AG04449 (cell line): Measurements from ENCODE around the gene RPS6KA5.

ENCODE experiments used
- CTCF ChIA-PET: fragments of 350-600 bp; formaldehyde crosslinking; extraction: SDS; loops from one replicate; lab custom pipeline; 2021; ENCODE audit warnings: antibody characterized with exemption; lab: Yijun Ruan, JAX
- POLR2A ChIA-PET: fragments of 400-600, 350-600 bp; formaldehyde crosslinking; extraction: SDS; loops from one replicate; lab custom pipeline; 2020; ENCODE audit warnings: antibody characterized with exemption, inconsistent platforms; lab: Yijun Ruan, JAX
- DNase-seq: peaks from one replicate; pipeline ENCODE4 v3.0.0-alpha.2; 2010; ENCODE audit warnings: low read depth, low spot score
- H3K4me3 ChIP-seq: 2 replicates; pipeline ENCODE4 v1.5.1; 2011; ENCODE audit warnings: low read depth, mild to moderate bottlenecking, control low read depth, low read length
- TF ChIP-seq, protein P1 (sequence below): IDR thresholded peaks from one replicate; pipeline ENCODE4 v1.5.1; 2011; ENCODE audit warnings: mild to moderate bottlenecking, moderate library complexity, low read length, control low read depth, inconsistent platforms; ENCODE audit not compliant: insufficient read depth; ENCODE audit errors: missing control alignments

Gene RPS6KA5

DNA sequence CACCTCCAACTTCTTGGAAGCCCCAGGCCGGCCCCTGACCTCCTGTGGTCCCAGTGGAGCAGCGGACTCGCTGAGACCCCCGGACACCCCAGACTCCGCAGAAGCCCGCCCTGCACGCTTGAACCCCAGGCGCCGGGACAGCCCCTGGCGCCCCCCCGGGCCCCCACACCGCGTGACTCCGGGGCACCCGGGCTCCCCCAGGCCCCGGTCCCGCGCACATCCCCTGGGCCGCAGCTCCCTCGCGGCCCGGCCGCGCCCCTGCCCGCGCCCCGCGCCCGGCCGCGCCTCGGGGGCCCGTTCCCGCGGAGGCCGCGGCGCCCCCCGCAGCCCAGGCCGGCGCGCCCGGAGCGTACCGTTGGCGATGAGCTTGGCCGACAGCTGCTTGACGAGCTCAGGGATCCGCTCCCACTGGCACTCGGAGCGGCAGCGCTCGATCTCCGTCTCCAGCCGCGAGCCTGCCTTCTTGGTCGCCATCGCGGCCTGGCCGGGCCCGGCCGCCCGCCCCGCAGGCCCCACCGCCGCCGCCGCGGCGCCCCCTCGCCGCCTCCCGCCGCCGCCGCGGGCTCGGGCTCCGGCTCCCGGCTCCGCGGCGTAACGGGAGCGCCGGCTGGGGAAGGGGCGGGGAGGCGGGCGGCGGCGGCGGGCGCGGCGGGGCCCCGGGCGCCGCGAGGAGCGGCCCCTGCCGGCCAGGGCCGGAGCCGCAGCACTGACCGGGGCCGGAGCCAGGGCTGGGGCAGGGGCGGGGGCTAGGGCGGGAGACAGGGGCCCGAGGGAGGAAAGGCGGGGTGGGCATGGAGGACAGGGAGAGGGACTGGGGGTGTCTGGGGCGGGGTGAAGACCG is 244.4 kb downstream of the RPS6KA5 start, which contains the start of gene TTC7B:
Gene TTC7B (minus strand): TSS at position 609 of the 841 bp plus-strand sequence. CDS start 135 bp downstream, at position 474.
- POLR2A ChIA-PET, result no interaction called here
- CTCF ChIA-PET, result interaction anchor here (0.7 to 2.4 kb wide), 16 partner anchors 9 to 514 kb away, joined by 3 to 18 read pairs (median 4); no protein-coding TSS in a partner anchor
- TF ChIP-seq, protein P1, sequence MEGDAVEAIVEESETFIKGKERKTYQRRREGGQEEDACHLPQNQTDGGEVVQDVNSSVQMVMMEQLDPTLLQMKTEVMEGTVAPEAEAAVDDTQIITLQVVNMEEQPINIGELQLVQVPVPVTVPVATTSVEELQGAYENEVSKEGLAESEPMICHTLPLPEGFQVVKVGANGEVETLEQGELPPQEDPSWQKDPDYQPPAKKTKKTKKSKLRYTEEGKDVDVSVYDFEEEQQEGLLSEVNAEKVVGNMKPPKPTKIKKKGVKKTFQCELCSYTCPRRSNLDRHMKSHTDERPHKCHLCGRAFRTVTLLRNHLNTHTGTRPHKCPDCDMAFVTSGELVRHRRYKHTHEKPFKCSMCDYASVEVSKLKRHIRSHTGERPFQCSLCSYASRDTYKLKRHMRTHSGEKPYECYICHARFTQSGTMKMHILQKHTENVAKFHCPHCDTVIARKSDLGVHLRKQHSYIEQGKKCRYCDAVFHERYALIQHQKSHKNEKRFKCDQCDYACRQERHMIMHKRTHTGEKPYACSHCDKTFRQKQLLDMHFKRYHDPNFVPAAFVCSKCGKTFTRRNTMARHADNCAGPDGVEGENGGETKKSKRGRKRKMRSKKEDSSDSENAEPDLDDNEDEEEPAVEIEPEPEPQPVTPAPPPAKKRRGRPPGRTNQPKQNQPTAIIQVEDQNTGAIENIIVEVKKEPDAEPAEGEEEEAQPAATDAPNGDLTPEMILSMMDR, result peak; percentile 42
- H3K4me3 ChIP-seq, result peak within 1 kb of the TSS; percentile 73
- DNase-seq, result no peak

DNA sequence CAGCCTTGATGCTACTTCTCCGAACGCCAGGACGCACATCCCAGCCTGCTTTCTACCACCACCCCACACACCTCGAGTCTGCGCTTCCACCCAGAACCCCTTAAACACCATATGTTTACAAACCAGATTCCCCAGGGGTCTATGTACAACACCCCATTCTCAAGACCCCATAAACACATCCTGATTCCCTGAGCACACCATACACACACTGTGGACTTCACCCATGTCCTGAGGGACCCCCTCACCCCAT is 244.9 kb downstream of the RPS6KA5 start:
- peak overlapping the region; percentile 73 for H3K4me3 ChIP-seq
- ChIA-PET CTCF (interaction anchor here (1.0 to 2.4 kb wide), 13 partner anchors 9 to 416 kb away, joined by 3 to 18 read pairs (median 5); no protein-coding TSS in a partner anchor), POLR2A (no interaction called here)
- TF ChIP-seq, protein P1, result no peak
- no peak for DNase-seq

DNA sequence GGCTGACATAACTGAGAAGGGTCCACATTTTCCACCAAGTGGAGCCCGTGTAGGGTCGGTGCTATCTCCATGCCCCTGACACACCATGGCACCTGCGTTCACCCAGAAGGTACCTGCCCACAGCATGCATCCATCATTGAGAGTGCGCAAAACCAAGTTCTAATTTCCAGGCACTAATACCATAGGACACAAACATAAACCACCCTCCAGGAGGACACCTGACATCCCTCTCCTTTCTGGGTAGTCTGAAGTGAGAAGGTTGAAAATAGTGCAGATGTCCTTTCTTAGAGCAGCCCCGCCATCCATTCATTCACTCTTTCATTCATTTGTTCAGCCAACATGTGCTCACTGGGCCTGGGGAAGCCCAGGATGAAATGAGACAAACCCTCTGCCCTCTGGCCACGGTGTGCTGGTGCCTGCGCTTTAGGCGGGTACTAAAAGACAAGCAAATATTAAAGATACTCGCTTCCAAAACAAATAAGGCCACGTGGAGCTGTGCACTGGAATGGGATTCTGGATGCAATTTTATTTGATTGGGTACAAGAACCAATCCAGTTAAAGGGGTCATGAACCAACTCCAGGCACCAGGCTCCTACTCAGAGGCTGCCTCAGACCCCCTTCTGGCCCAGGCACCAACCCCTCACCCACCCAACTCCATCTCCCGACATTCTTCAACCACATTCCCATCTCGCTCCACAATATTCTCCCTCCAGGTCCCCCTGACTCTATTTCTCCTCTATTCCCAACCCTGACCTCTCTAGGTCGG is 245.5 kb downstream of the RPS6KA5 start:
- ChIA-PET POLR2A (no interaction called here), CTCF (interaction anchor here (1.1 to 2.4 kb wide), 10 partner anchors 8 to 415 kb away, joined by 3 to 18 read pairs (median 4); no protein-coding TSS in a partner anchor)
- DNase-seq, result no peak
- peak overlapping the region; percentile 73 for H3K4me3 ChIP-seq
- TF ChIP-seq, protein P1, result no peak

DNA sequence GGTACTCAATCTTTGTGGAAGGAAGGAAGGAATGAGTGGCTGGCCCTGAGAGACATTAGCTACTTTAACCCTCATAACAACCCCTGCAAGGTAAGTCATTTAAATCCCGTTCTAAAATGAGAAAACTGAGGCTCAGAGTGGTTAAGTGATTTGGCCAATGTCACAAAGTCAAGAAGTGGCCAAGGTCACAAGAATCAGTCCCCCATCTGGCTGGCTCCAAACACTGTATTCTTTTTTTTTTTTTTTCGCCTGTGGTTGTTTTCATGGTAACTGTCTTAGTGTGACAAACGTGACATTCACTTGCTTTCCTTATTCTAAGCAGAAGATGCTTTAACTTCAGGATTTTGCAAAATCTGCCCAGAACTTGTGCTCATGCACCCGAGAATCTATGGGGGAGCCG is 247.0 kb downstream of the RPS6KA5 start:
- CTCF ChIA-PET, result no interaction called here
- TF ChIP-seq, protein P1, result no peak
- POLR2A ChIA-PET, result no interaction called here

DNA sequence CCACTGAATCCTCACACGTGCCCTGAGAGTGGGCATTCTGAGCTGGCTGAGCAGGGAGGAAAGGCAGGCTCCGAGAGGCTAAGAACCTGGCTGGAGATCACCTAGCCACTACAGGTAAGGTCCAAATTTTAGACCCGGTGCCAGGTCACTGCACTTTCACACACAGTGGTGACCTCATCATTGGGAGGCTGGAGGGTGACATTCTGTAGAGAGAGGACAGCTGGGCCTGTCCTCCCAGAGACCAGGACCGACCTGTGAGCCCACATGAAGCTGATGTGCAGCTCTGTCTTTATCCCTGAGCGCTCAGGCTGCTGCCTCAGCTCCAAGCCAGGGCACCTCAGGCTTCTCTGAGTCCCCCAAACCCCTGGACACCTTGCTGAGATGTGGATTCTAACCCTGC is 248.3 kb downstream of the RPS6KA5 start:
- TF ChIP-seq, protein P1, result no peak
- ChIA-PET CTCF (interaction anchor here (1.0 to 1.5 kb wide), 3 partner anchors 13 to 53 kb away, joined by 3 to 6 read pairs (median 3); no protein-coding TSS in a partner anchor), POLR2A (no interaction called here)

More for the DNA sequence above, 247.0 kb downstream of the RPS6KA5 start:
- DNase-seq, result no peak
- H3K4me3 ChIP-seq, result no peak overlapping the region

More for the DNA sequence above, 248.3 kb downstream of the RPS6KA5 start:
- no peak for DNase-seq
- no peak overlapping the region for H3K4me3 ChIP-seq
